ENCODE results near the gene FREM1. TPM values are rescaled to one million over a fixed set of nuclear protein-coding genes. Genes with fewer than 3 reads are reported as not detected.

The FREM1 gene
- total and polyA plus RNA-seq, 10 of the 15 experiments (the other 5 are each of a cell fraction or from before 2014, with no cell fraction given), result 0.01 to 0.16 (median 0.08) TPM; not detected in 7

- FAIRE-seq (no peak), DNase-seq (ENCODE audit: low read depth, low spot score) (no peak), ATAC-seq (no peak)
- no TSS peak for BruUV-seq (replicated peaks)
- Histone ChIP-seq H3K27ac (ENCODE audit: control insufficient read depth, insufficient read depth) (no peak overlapping the region), H3K27me3 (replicated peaks in 1 of 2; ENCODE audit: control insufficient read depth in 2 of 2, insufficient read depth in 2 of 2, low read length in 1 of 2) (no peaks in the 10 kb centered on the region), H4K20me1 (ENCODE audit: control insufficient read depth, insufficient read depth) (no peaks in the 10 kb centered on the region), H3K4me1 (ENCODE audit: control insufficient read depth, insufficient read depth, low read length) (no peaks in the 10 kb centered on the region), H2AFZ (ENCODE audit: control insufficient read depth, low read depth, low read length) (no peak overlapping the region), H3K4me2 (ENCODE audit: control insufficient read depth, insufficient read depth) (no peak overlapping the region), H3K9ac (ENCODE audit: control insufficient read depth, insufficient read depth, low read length) (no peak overlapping the region), H3K36me3 (ENCODE audit: control insufficient read depth in 2 of 2, insufficient read depth in 2 of 2, low read length in 1 of 2) (no peaks in the 10 kb centered on the region), H3K79me2 (ENCODE audit: control insufficient read depth, insufficient read depth, low read length) (no peaks in the 10 kb centered on the region), H3K9me3 (replicated peaks; ENCODE audit: control insufficient read depth, insufficient read depth, low read length) (no peaks in the 10 kb centered on the region; the same call in 2 of the 3 replicates), H3K4me3 (no peak overlapping the region)
- WGBS (ENCODE audit: insufficient coverage, insufficient replicate concordance, low lambda C conversion rate, missing lambda C conversion rate), result 66% methylated on average over 2 of the region's 2 CpGs
- ChIA-PET RAD21 (ENCODE audit: unreplicated experiment) (no interaction called here), POLR2A (no interaction called here), CTCF (no interaction called here), SMC1A (ENCODE audit: uncharacterized antibody, unreplicated experiment) (no interaction called here)
- TF ChIP-seq ZNF592 (IDR thresholded peaks at IDR 0.05) (no peak), POLR2AphosphoS5 (IDR thresholded peaks at IDR 0.05; ENCODE audit: low read length) (no peak), HDAC6 (IDR thresholded peaks at IDR 0.05; ENCODE audit: unreplicated experiment) (no peak), NFIC (IDR thresholded peaks at IDR 0.05; ENCODE audit: low read depth, low read length) (no peak), BRCA1 (IDR thresholded peaks at IDR 0.05; ENCODE audit: low read depth, low read length) (no peak), MYB (IDR thresholded peaks at IDR 0.05; ENCODE audit: borderline replicate concordance, low read depth, low read length) (no peak), ETV6 (conservative IDR thresholded peaks at IDR 0.05 in 1 of 2, IDR thresholded peaks at IDR 0.05 in 1 of 2; ENCODE audit: borderline replicate concordance in 1 of 2, low read depth in 1 of 2) (no peak)
- TF ChIP-seq, protein P1, sequence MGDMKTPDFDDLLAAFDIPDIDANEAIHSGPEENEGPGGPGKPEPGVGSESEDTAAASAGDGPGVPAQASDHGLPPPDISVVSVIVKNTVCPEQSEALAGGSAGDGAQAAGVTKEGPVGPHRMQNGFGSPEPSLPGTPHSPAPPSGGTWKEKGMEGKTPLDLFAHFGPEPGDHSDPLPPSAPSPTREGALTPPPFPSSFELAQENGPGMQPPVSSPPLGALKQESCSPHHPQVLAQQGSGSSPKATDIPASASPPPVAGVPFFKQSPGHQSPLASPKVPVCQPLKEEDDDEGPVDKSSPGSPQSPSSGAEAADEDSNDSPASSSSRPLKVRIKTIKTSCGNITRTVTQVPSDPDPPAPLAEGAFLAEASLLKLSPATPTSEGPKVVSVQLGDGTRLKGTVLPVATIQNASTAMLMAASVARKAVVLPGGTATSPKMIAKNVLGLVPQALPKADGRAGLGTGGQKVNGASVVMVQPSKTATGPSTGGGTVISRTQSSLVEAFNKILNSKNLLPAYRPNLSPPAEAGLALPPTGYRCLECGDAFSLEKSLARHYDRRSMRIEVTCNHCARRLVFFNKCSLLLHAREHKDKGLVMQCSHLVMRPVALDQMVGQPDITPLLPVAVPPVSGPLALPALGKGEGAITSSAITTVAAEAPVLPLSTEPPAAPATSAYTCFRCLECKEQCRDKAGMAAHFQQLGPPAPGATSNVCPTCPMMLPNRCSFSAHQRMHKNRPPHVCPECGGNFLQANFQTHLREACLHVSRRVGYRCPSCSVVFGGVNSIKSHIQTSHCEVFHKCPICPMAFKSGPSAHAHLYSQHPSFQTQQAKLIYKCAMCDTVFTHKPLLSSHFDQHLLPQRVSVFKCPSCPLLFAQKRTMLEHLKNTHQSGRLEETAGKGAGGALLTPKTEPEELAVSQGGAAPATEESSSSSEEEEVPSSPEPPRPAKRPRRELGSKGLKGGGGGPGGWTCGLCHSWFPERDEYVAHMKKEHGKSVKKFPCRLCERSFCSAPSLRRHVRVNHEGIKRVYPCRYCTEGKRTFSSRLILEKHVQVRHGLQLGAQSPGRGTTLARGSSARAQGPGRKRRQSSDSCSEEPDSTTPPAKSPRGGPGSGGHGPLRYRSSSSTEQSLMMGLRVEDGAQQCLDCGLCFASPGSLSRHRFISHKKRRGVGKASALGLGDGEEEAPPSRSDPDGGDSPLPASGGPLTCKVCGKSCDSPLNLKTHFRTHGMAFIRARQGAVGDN (IDR thresholded peaks at IDR 0.05), result no peak
- TF ChIP-seq, protein P2, sequence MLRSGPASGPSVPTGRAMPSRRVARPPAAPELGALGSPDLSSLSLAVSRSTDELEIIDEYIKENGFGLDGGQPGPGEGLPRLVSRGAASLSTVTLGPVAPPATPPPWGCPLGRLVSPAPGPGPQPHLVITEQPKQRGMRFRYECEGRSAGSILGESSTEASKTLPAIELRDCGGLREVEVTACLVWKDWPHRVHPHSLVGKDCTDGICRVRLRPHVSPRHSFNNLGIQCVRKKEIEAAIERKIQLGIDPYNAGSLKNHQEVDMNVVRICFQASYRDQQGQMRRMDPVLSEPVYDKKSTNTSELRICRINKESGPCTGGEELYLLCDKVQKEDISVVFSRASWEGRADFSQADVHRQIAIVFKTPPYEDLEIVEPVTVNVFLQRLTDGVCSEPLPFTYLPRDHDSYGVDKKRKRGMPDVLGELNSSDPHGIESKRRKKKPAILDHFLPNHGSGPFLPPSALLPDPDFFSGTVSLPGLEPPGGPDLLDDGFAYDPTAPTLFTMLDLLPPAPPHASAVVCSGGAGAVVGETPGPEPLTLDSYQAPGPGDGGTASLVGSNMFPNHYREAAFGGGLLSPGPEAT (IDR thresholded peaks at IDR 0.05; ENCODE audit: low read depth), result no peak
- intact Hi-C loops (cut with micrococcal nuclease; ENCODE audit: unreplicated experiment) (no loop called here), in situ Hi-C loops (cut with MboI) (no loop called here)
These were observed 46.0 kb upstream of the FREM1 start for GRCh38 chr9:14956208-14956607.
